AG09319 (cell line): ENCODE data around the gene RFTN1.

ENCODE experiments used
- DNase-seq: peaks from one replicate; pipeline ENCODE4 v3.0.0-alpha.2; 2010; ENCODE audit warnings: low read depth; ENCODE audit errors: extremely low read depth
- TF ChIP-seq, protein P1 (sequence below): IDR thresholded peaks from 2 replicates; pipeline ENCODE4 v1.5.1; 2011; ENCODE audit warnings: low read depth, mild to moderate bottlenecking, inconsistent platforms, low read length, moderate library complexity

The RFTN1 gene

DNA sequence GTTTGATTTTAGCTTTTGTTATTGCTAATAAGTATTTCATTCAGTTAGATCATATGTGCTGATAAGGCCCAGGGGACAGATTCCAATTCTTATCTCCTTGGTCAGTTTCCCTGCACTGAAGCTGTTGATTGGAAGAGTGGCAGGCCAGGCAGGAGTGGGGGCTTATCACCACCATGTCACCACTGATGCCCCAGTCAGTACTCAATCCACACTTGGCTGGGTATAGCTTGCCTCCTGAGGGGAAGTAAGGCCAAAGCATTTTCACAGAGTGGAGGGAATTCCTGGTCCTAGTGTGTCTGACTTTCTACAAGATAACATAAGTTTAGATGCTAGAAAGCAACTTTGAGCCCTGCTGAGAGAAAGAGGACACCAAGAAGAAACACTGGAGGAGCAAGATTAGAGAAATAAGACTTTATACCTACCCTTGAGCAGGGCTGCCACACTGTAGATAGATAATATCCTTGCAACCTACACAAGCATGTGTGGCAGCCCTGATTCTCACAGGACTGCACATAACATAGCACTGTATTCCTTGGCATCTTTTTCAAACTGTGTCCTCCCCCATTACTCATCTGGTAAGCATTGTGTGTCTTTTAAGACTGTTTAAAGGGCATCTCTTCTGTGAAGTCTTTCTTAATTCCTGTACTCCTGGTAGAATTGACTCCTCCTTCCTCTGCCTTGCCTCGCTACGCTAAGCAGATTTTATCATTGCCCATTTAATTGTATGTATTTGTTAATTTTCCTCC lies 224.2 kb downstream of the RFTN1 start:
- TF ChIP-seq, protein P1, sequence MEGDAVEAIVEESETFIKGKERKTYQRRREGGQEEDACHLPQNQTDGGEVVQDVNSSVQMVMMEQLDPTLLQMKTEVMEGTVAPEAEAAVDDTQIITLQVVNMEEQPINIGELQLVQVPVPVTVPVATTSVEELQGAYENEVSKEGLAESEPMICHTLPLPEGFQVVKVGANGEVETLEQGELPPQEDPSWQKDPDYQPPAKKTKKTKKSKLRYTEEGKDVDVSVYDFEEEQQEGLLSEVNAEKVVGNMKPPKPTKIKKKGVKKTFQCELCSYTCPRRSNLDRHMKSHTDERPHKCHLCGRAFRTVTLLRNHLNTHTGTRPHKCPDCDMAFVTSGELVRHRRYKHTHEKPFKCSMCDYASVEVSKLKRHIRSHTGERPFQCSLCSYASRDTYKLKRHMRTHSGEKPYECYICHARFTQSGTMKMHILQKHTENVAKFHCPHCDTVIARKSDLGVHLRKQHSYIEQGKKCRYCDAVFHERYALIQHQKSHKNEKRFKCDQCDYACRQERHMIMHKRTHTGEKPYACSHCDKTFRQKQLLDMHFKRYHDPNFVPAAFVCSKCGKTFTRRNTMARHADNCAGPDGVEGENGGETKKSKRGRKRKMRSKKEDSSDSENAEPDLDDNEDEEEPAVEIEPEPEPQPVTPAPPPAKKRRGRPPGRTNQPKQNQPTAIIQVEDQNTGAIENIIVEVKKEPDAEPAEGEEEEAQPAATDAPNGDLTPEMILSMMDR: no peak
- DNase-seq: no peak

DNA sequence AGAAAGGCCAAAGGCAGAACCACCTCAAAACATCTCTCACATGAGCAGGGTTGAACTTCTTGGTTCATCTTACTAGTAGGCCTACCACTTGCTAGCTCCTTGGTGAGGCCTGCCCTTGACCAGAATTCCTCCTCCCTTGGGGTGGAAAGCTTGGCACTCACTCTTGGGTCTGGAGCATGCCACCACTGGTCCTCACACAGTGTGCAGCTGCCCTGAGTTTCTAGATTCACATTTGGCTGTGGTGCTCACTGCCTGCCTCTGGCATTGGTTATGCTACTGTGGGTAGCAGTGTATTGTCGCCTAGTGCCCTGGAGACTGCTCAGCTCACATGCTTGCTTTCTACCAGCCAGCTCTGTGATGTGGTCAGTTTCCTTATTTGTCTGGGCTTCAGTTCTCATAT lies 224.8 kb downstream of the RFTN1 start:
- TF ChIP-seq, protein P1: no peak
- DNase-seq: no peak

DNA sequence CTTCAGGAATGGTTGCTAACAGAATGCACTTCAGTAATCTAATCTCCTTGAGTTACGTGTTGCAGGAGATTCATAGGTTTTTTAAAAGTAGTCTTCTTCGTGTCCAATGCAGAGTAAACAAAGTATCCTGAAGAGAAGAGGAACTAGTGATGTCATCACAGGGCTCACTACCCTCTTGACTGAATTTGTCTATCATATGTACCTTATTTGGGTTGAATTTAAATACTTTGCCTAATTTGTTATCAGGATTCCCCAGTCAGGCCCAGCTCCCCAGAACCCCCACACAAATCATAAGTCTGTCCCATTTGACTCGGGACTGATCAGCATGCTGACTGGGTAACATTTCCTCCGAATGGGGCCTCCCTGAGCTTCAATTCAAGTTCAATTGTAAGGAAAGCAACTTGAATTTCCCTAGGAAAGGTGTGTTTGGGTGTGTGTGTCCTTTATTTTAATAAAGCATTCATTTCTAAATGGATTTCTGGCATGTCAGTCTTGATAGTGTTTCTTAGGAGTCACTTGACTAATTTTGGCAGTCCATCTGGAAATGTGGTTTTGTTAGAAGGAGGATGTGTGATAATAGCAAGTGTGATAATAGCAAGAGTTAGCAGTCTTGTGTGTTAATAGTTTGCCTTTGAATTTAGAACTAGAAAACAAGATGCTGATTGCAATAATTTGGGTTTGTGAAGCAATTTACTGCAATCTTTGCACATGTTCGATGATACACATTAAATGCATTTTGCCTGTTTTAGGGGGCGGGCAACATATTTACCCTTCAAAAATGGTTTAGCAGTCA lies 226.6 kb downstream of the RFTN1 start:
- TF ChIP-seq, protein P1: no peak
- no peak for DNase-seq

DNA sequence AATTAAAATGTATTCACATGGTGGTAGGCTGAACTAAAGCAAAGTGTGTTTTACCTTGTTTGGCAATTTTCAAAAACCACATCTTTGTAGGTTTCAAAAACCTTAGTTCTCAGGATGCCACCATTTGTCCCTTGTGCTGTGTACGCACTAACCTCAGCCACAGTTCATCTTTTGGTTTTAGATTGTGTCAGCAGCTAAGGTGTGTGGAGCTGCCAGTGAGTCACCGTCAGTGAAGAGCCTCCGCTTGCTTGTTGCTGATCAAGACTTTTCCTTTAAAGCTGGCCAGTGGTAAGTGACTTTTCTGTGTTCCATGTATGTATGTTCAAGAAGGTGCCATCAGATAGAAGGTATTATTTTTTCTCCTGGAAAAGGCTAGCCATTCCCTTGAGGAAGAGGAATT lies 227.3 kb downstream of the RFTN1 start:
- no peak for DNase-seq
- TF ChIP-seq, protein P1: no peak

DNA sequence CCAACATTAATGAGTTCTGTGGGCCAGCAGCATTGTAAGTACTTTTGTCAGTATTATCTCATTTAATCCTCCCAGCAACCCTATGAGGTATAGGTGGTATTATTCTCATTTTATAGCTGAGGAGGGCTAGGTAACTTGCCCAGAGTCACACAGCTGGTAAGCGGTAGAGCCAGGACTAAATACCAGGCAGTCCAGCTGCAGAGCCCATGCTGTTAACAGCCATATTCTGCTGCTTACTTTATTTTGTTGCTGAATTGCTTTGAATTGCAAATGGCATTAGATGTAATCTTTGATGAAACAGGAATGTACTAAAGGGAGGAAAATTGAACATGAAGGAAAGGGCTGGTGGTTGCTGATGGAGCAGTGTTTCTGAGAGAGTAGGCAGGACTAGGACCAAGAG lies 228.9 kb downstream of the RFTN1 start:
- TF ChIP-seq, protein P1: no peak
- no peak for DNase-seq

DNA sequence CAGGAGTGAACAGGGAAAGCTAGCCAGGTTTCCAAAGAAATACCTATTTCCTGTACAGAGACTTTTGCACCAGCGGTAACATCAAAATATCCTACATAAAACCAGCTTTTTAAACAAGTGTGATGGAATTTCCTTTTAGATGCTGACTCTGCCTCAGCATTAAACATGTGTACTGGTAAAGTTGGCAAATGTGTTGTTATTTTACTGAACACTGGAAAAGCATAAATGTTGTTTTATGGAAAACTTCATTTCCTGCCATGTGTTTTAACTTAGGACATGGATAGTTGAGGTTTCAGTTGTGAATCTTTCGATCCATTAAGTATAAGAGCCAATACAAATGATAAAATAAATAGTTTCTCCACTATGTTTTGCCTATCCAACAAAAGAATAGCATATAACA lies 232.8 kb downstream of the RFTN1 start:
- no peak for DNase-seq
- TF ChIP-seq, protein P1: no peak
